Epithelial cell of esophagus (primary cell): Measurements from ENCODE around the gene TRIM61.
A peak's percentile ranks its signal among the peaks of the same experiment; 100 is the strongest.
"Not testable (repeated sequence)": the region's sequence is repeated elsewhere in the genome, so short reads cannot be mapped to it uniquely, and the experiment has no call there.

Experiments
- DNase-seq: peaks from one replicate; pipeline ENCODE4 v3.0.0; 2010; ENCODE audit warnings: low read depth
- H3K4me3 ChIP-seq: 2 replicates; pipeline ENCODE4 v1.5.1; 2011; ENCODE audit warnings: mild to moderate bottlenecking, low read length, control low read depth
- TF ChIP-seq, protein P1 (sequence below): IDR thresholded peaks from 2 replicates; pipeline ENCODE4 v1.5.1; 2011; ENCODE audit warnings: low read depth, mild to moderate bottlenecking, low read length, control low read depth, inconsistent platforms; ENCODE audit not compliant: insufficient read depth; ENCODE audit errors: missing control alignments

The TRIM61 gene

GRCh38 chr4:164935363-164935762 lies 42.1 kb downstream of the TRIM61 start:
- no peak for DNase-seq
- no peak overlapping the region for H3K4me3 ChIP-seq
- TF ChIP-seq, protein P1, sequence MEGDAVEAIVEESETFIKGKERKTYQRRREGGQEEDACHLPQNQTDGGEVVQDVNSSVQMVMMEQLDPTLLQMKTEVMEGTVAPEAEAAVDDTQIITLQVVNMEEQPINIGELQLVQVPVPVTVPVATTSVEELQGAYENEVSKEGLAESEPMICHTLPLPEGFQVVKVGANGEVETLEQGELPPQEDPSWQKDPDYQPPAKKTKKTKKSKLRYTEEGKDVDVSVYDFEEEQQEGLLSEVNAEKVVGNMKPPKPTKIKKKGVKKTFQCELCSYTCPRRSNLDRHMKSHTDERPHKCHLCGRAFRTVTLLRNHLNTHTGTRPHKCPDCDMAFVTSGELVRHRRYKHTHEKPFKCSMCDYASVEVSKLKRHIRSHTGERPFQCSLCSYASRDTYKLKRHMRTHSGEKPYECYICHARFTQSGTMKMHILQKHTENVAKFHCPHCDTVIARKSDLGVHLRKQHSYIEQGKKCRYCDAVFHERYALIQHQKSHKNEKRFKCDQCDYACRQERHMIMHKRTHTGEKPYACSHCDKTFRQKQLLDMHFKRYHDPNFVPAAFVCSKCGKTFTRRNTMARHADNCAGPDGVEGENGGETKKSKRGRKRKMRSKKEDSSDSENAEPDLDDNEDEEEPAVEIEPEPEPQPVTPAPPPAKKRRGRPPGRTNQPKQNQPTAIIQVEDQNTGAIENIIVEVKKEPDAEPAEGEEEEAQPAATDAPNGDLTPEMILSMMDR, result no peak

DNA sequence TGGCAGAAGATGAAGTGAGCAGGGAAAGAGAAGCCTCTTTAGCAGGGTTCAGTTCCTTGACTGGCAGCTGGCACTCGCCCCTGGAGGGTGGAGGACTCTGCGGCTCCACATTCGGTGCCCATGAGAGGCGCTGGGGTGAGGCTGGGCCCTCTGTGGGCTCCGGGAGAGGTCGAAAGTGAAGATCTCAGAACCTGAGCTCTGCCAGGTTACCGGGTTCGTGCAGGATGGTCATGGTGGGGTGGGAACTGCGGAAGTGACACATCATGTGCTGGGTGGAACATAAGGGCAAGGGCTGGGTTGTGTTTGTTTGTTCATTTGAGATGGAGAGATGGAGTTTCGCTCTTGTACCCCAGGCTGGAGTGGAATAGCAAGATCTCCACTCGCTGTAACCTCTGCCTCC lies 44.2 kb downstream of the TRIM61 start:
- no peak overlapping the region for H3K4me3 ChIP-seq
- TF ChIP-seq, protein P1, result no peak
- DNase-seq, result no peak

GRCh38 chr4:164931551-164932324 lies 45.7 kb downstream of the TRIM61 start:
- no peak for DNase-seq
- TF ChIP-seq, protein P1, result no peak
- no peak overlapping the region for H3K4me3 ChIP-seq

GRCh38 chr4:164930647-164931046 lies 46.8 kb downstream of the TRIM61 start:
- H3K4me3 ChIP-seq, result no peak overlapping the region
- TF ChIP-seq, protein P1, result no peak
- no peak for DNase-seq

DNA sequence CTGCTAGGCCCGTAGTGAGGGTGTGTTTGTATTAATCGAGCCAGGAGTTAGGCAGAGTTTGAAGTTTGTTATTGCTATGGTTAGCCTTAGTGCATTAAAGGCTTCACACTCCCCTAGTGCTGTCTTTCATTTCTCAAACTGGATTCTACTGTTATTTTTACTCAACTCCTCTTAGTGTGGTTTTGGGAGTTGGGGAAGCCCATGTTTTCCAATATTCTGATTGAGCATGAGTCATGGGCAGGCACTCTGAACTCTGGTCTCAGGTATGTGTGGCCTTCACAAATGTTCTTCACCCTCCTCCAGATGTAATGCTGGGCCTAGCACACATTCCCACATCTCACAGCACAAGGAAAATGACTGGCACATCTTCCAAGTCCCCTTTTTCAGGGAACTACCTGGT lies 50.4 kb downstream of the TRIM61 start:
- not testable (repeated sequence) for DNase-seq, H3K4me3 ChIP-seq

GRCh38 chr4:164926301-164926700 lies 51.2 kb downstream of the TRIM61 start:
- peak; percentile 62 for DNase-seq
- no peak overlapping the region for H3K4me3 ChIP-seq
- TF ChIP-seq, protein P1, result no peak

GRCh38 chr4:164924670-164925238 lies 52.7 kb downstream of the TRIM61 start:
- H3K4me3 ChIP-seq, result no peak overlapping the region
- peak; percentile 14 for DNase-seq
- TF ChIP-seq, protein P1, result no peak
